Measurements from ENCODE around the gene CMIP.

The CMIP gene

DNA sequence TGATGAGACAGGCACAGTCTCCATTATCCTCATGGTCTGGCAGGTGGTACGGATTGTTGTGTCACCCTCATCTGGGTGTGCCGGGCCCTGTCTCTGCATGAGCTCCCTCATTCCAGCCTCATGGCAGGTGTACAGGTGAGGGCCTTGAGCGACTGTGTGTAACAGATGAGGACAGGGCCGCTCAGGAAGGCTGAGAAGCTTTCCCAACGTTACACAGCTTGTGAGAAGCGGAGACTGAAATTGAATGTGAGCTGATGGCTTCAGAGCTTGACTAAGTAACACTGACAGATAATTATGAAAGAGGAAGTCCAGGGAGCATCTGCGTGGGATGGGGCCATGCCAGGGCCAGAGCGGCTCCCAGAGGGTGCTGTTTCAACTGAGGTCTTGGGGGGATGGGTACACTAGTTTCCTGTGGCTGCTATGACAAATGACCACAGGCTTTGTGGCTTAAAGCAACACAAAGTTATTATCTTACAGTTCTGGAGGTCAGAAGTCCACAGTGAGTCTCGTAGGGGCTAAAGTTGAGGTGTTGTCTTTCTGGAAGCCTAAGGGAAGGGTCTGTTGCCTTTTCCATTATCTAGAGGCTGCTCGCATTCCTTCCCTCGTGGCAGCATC, 36.7 kb downstream of the CMIP start:
- DNase-seq = no peak

DNA sequence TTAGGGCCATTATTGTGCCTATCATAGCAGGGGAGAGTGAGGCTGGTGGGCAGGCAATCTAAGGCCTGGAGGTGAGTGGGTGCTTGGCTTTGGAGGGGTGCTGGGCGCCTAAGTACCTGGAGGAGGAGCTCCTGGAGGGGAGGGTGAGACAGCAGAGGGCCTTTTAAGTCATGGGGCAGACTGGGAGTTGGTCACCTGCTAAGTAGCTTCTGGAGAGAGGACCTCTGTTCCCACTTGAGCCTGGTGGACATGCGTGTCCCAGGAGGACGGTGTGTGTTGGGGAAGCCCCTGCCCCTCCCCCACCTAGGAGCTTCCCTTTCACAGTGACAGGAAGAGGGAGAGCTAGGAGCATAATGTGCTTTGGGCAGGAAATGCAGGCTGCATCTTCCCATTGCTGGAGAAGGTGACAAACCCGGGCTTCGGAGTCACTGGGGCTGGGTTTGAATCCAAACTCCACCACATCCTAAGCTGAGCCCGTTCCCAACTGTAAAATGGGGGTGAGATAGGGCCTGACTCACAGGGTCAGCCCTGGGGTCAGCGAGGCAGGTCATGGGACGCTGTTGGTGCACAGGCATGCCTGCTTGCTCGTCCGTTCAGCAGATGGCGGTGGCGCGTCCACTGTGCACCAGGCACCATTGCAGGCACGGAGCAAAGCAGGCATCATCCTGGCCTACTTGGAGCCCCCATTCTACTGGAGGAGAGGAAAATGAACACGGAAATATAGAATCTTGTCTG, 37.9 kb downstream of the CMIP start:
- no peak for DNase-seq

- no peak for DNase-seq
Measured at GRCh38 chr16:81483064-81483969, 38.7 kb downstream of the CMIP start.

- no peak for DNase-seq
Measured at GRCh38 chr16:81483970-81484595, 39.5 kb downstream of the CMIP start.

DNA sequence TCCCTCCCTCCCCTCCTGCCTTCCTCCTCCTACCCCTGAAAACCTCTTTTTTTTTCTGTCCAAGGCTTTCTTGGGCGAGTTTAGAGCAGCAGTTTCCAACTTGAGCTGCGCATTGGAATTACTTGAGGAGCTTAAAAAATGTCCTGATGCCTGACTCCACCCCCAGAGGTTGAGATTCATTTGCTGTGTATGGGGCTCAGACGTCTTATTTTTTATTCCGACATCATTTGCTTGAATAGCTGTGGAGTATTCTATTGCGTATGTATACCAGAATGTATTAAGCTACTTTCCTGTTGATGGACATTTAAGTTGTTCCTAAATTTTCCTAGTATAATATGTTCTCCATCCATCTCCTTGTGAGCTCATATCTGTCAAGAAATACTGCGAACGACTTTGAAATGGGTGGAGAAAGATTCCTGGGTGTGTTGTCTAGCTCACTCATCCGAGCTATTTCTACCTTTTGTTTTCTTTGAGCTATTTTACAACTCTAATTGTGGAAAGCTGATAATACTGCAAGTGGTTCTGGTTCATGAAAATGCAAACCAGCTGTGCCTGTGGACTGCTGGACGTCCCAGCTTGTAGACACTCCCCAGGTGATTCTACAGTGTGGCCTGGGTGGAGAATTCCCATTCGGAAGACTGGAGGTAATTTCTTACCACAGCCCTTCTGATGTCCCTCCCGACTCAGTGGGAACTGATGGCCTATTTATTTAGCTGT, 40.5 kb downstream of the CMIP start:
- no peak for DNase-seq

GRCh38 chr16:81485824-81486539, 41.4 kb downstream of the CMIP start:
- no peak for DNase-seq

GRCh38 chr16:81486540-81487061, 42.0 kb downstream of the CMIP start:
- DNase-seq = no peak

DNA sequence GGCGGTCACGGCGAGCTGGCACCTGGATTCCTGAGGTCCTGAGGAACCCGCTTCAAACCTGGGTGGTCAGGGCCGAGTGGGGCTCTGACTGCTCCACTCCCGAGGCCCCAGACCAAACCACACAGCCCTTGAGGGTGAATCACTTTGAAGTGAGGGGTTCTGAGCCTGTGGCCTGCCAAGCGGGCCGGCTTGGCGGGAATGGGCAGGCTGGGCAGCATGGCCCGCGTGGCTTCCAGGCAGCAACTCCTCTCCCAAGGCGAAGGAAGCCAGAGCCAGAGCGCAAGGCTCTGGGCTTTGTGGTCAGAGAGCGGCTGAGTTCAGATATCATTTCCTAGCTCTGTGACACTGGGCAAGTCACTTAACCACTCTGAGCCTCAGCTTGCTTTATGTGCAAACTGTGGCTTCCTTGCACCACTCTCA, 42.7 kb downstream of the CMIP start:
- DNase-seq = no peak

DNA sequence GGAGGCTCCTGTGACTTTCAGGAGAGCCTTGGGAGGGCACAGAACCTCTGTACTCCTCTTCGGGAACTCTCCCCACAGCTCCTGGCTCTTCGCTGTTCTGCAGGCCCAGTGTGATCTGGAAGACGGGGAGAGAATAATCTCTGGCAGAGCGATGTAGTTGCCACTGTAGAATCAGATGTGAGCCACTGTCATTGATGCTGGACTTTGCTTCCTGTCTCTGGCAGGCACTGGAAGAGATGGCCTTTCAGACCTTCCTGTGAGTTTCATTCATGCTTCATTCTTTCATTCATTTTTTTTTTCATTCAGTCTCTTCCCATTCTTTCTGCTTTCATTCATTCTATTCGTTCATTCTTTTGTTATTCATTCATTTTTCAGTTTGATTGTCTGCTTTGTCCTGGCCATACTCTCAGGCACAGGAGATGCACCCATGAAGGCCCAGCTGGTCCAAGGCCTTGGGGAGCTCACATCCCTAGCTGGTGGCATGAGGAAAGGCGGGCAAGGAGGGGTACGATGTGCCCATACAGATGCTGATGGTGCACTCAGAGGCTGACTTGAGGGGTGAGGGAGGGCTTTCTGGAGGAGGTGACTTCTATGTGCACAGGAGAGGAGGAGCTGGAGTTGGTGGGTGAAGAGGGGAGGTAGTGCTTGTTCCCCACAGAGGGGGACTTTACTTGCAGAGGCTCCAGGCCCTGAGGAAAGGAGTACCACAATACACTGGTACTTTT, 44.2 kb downstream of the CMIP start:
- no peak for DNase-seq

DNA sequence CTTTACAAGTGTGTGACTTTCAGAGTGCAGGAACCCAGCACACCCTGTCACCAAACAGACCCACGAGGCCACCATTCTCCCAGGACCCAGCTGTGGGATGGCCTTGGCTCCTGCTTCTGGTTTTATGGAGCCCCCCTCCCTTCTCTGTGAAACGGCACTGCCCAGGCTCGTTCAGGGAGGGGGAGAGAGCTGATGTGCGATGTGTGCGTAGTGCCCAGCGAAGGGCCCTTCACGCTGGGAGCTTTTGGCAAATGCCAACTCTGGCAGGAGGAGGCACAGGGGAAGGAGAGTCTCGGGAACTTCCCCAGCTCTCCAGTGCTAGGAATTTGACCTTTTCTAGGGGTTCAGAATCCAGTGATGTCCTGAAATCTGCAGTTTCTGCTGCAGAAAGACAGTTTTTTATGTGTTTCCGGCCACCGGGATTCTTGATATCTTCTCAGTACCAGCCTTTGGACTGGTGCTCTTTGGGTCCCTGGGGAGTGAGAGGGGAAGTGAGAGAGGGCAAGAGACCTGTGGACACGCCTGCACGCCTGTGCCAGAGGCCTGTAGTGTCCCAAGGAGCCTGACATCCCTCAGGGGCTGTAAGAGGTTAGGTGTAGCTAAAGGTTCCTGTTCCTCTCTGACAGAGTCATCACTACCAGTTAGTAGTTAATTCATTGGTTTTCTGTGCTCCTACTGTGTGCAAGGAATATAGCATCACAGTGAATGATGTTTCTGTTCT, 45.1 kb downstream of the CMIP start:
- DNase-seq = no peak

GRCh38 chr16:81491541-81492188, 47.1 kb downstream of the CMIP start:
- DNase-seq = no peak

DNA sequence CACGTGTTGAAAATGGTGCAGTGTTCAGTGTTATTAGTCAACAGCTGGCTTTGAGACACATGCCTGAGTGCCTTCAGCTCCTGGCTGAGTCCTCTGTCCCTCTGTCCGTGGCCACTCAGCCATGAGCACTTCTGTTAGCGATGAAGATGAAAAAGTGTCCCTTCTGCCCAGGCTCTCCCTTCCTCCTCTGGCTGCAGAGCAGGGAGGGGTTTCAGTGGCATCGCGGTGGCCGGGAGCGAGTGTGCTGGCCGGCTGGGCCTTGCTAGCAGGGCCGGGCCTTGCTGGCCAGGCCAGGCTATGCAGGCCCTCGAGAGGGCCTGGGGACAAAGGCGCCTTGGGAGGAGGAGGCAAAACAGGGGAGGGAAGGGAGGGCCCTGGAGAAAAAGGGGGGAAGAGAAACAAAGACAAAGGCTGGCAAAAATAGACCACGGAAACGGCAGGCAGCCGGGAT, 47.7 kb downstream of the CMIP start:
- DNase-seq = no peak

DNA sequence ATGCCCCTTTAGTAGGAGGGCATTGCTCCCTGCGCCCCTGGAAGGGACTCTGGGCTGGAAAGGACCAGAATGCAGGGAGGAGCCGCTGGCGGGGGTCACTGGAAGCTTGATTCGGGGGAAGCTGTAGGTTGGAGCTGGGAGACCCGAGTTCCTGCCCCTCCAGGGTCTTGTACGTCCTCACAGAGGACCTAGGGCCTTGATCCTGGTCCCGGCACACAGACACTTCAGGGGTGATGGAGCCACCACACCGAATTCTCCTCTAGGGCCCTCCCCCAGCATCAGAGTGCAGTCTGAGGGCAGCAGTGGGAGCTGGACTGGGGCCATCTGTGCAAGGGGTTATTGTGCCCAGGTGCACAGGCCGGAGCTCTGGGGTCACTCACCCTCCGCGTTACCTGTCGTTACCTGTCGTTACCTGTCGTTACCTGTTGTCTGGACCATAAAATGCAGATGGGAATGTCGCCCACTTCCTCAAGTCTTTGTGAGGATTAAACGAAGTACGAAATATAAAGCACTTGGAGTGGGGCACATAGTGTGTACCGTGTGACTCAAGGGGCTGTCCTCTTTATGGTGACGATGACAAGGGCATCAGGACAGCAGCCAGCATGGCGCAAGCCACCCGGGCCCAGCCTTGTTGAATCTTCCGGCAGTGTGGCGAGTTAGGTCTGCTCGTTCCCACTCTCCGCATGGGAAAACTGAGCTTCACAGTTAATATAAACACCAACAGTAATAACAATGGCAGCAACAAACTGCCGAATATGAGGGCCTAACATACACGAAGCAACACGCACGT, 48.6 kb downstream of the CMIP start:
- DNase-seq = no peak

DNA sequence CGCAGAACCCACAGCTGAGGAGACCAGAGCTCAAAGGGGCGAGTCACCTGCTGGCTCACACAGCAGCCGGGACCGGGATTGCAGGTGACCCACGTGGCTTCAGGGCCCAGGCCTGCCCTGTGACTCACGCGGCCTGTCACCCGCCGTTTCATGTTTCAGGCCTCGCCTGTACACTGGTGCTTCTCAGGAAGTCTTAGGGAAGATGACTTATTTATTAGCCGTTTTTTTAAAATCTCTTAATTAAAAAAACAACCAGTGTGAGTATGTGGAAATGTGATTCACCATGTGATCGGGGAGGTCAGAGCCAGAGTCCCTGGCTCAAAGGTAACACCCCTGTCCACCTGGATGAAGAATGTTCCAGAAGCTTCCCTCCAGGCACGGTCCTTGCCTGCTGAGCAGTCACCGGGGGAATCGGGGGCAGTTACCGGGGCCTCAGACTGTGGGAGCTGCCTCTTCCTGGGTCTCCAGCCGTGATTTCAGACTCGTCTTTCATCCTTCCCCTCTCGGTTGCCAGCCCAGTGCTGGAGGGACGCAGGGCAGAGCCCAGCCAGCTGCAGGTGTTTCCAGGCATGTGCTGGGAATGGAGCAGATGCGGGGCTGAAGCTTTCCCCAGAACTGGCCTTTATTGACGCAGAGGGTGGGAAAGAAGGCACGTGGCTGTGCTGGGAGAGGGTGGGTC, 49.3 kb downstream of the CMIP start:
- no peak for DNase-seq

GRCh38 chr16:81494434-81494806, 49.8 kb downstream of the CMIP start:
- no peak for DNase-seq

GRCh38 chr16:81494888-81495287, 50.3 kb downstream of the CMIP start:
- DNase-seq = no peak

- DNase-seq = no peak
Measured at GRCh38 chr16:81495321-81496234, 51.0 kb downstream of the CMIP start.
